ENCODE results near the gene TWIST2. TPM values are rescaled to one million over a fixed set of nuclear protein-coding genes. Genes with fewer than 3 reads are reported as not detected.

Gene TWIST2
- total and polyA plus RNA-seq, 9 of the 15 experiments (the other 6 are each of a cell fraction or from before 2014, with no cell fraction given): not detected

- no peak for ATAC-seq
- CTCF ChIA-PET (ENCODE audit: low intra/inter-chr PET ratio): no interaction called here
- no TSS peak for BruUV-seq (replicated peaks)
- Histone ChIP-seq H4K20me1 (replicated peaks; ENCODE audit: control insufficient read depth, insufficient read depth, low read length) (no peaks in the 10 kb centered on the region), H3K27ac (ENCODE audit: extremely low read depth, low read depth, low read length) (no peak overlapping the region), H3K4me1 (replicated peaks in 1 of 2; ENCODE audit: control insufficient read depth in 2 of 2, insufficient read depth in 2 of 2, low read length in 2 of 2) (no peaks in the 10 kb centered on the region), H2AFZ (ENCODE audit: low read depth, low read length) (no peak overlapping the region), H3K9me3 (replicated peaks; ENCODE audit: control insufficient read depth, insufficient read depth, low read depth, low read length) (no peaks in the 10 kb centered on the region), H3K4me3 (no peak overlapping the region), H3K79me2 (ENCODE audit: control insufficient read depth, insufficient read depth, low read length) (no peaks in the 10 kb centered on the region), H3K36me3 (ENCODE audit: control insufficient read depth, insufficient read depth, low read length) (no peaks in the 10 kb centered on the region), H3K9me1 (ENCODE audit: control insufficient read depth, insufficient read depth, low read length) (no peaks in the 10 kb centered on the region), H3K4me2 (ENCODE audit: insufficient read depth, low read length) (no peak overlapping the region), H3K9ac (ENCODE audit: insufficient read depth in 1 of 2, low read depth in 2 of 2, low read length in 2 of 2) (no peak overlapping the region), H3K27me3 (ENCODE audit: control insufficient read depth in 2 of 2, insufficient read depth in 2 of 2, low read length in 2 of 2) (peaks cover 0 to 43% of the 10 kb centered on the region in 2 experiments; a peak in 2 of 5 replicates)
- WGBS (ENCODE audit: insufficient coverage, low coverage, missing lambda C conversion rate): 0% methylated on average over 5 of the region's 8 CpGs
- DNase-seq (ENCODE audit: extremely low read depth in 1 of 4, low spot score in 3 of 4): no peak
- TF ChIP-seq JUN (IDR thresholded peaks at IDR 0.05; ENCODE audit: borderline replicate concordance, low read depth, low read length): no peak
- TF ChIP-seq JUN (CRISPR knock-in tag; IDR thresholded peaks at IDR 0.05; ENCODE audit: borderline replicate concordance): no peak
- no peak for TF ChIP-seq ID3 (CRISPR knock-in tag; IDR thresholded peaks at IDR 0.05)
- TF ChIP-seq ID3 (tag; IDR thresholded peaks at IDR 0.05): no peak
- no peak for TF ChIP-seq ZBTB40 (IDR thresholded peaks at IDR 0.05)
- no peak for TF ChIP-seq ZBTB40 (CRISPR knock-in tag; IDR thresholded peaks at IDR 0.05)
- TF ChIP-seq RHOXF2B (CRISPR knock-in tag; conservative IDR thresholded peaks at IDR 0.05): no peak
- no peak for TF ChIP-seq ATF7 (IDR thresholded peaks at IDR 0.05)
- TF ChIP-seq RNF2 (IDR thresholded peaks at IDR 0.05): no peak
- no peak for TF ChIP-seq GATAD2B (IDR thresholded peaks at IDR 0.05; ENCODE audit: borderline replicate concordance)
- FAIRE-seq: no peak
- in situ Hi-C loops (cut with MboI) (no loop called here), intact Hi-C loops (cut with micrococcal nuclease) (no loop called here)
- POLR2A ChIA-PET: no interaction called here
These were observed 92.9 kb downstream of the TWIST2 start for GRCh38 chr2:238940806-238941205.

Measured in K562 (cell line).